ENCODE data around the gene SLC41A1. TPM values are rescaled to one million over a fixed set of nuclear protein-coding genes. Genes with fewer than 3 reads are reported as not detected.

The SLC41A1 gene
- total and polyA plus RNA-seq, 9 of the 15 experiments (the other 6 are each of a cell fraction or from before 2014, with no cell fraction given), result 4.1 to 29.3 (median 11.4) TPM

GRCh38 chr1:205852969-205853368 is 40.0 kb upstream of the SLC41A1 start:
- Histone ChIP-seq H3K4me2 (ENCODE audit: insufficient read depth, low read length) (no peak overlapping the region), H3K9me1 (ENCODE audit: control insufficient read depth, insufficient read depth, low read length) (no peaks in the 10 kb centered on the region), H4K20me1 (replicated peaks; ENCODE audit: control insufficient read depth, insufficient read depth, low read length) (no peaks in the 10 kb centered on the region), H3K4me3 (no peak overlapping the region), H3K9me3 (replicated peaks; ENCODE audit: control insufficient read depth, insufficient read depth, low read depth, low read length) (no peaks in the 10 kb centered on the region; the same call in 1 of the 2 replicates), H3K27me3 (ENCODE audit: control insufficient read depth in 2 of 2, insufficient read depth in 2 of 2, low read length in 2 of 2) (peaks cover 3 to 13% of the 10 kb centered on the region in 2 experiments; a peak in 3 of 5 replicates), H3K4me1 (replicated peaks in 1 of 2; ENCODE audit: control insufficient read depth in 2 of 2, insufficient read depth in 2 of 2, low read length in 2 of 2) (peaks cover 0 to 6% of the 10 kb centered on the region in 2 experiments; a peak in 2 of 5 replicates), H3K36me3 (ENCODE audit: control insufficient read depth, insufficient read depth, low read length) (no peaks in the 10 kb centered on the region), H3K9ac (ENCODE audit: insufficient read depth in 1 of 2, low read depth in 2 of 2, low read length in 2 of 2) (no peak overlapping the region), H3K79me2 (ENCODE audit: control insufficient read depth, insufficient read depth, low read length) (no peaks in the 10 kb centered on the region), H2AFZ (ENCODE audit: low read depth, low read length) (no peak overlapping the region), H3K27ac (ENCODE audit: extremely low read depth, low read depth, low read length) (no peak overlapping the region)
- TF ChIP-seq, protein P1, sequence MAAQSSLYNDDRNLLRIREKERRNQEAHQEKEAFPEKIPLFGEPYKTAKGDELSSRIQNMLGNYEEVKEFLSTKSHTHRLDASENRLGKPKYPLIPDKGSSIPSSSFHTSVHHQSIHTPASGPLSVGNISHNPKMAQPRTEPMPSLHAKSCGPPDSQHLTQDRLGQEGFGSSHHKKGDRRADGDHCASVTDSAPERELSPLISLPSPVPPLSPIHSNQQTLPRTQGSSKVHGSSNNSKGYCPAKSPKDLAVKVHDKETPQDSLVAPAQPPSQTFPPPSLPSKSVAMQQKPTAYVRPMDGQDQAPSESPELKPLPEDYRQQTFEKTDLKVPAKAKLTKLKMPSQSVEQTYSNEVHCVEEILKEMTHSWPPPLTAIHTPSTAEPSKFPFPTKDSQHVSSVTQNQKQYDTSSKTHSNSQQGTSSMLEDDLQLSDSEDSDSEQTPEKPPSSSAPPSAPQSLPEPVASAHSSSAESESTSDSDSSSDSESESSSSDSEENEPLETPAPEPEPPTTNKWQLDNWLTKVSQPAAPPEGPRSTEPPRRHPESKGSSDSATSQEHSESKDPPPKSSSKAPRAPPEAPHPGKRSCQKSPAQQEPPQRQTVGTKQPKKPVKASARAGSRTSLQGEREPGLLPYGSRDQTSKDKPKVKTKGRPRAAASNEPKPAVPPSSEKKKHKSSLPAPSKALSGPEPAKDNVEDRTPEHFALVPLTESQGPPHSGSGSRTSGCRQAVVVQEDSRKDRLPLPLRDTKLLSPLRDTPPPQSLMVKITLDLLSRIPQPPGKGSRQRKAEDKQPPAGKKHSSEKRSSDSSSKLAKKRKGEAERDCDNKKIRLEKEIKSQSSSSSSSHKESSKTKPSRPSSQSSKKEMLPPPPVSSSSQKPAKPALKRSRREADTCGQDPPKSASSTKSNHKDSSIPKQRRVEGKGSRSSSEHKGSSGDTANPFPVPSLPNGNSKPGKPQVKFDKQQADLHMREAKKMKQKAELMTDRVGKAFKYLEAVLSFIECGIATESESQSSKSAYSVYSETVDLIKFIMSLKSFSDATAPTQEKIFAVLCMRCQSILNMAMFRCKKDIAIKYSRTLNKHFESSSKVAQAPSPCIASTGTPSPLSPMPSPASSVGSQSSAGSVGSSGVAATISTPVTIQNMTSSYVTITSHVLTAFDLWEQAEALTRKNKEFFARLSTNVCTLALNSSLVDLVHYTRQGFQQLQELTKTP (IDR thresholded peaks at IDR 0.05; ENCODE audit: low read depth in 1 of 2, partially characterized antibody in 2 of 2), result peak in 1 of 2 experiments; percentile 99
- 0 out of 2 replicates have a peak, but pooled peaks have one; percentile 27 for TF ChIP-seq ZNF507 (tag; conservative IDR thresholded peaks at IDR 0.05)
- TF ChIP-seq, protein P2, sequence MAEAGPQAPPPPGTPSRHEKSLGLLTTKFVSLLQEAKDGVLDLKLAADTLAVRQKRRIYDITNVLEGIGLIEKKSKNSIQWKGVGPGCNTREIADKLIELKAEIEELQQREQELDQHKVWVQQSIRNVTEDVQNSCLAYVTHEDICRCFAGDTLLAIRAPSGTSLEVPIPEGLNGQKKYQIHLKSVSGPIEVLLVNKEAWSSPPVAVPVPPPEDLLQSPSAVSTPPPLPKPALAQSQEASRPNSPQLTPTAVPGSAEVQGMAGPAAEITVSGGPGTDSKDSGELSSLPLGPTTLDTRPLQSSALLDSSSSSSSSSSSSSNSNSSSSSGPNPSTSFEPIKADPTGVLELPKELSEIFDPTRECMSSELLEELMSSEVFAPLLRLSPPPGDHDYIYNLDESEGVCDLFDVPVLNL (CRISPR knock-in tag; IDR thresholded peaks at IDR 0.05; ENCODE audit: low read depth), result no peak
- TF ChIP-seq, protein P3, sequence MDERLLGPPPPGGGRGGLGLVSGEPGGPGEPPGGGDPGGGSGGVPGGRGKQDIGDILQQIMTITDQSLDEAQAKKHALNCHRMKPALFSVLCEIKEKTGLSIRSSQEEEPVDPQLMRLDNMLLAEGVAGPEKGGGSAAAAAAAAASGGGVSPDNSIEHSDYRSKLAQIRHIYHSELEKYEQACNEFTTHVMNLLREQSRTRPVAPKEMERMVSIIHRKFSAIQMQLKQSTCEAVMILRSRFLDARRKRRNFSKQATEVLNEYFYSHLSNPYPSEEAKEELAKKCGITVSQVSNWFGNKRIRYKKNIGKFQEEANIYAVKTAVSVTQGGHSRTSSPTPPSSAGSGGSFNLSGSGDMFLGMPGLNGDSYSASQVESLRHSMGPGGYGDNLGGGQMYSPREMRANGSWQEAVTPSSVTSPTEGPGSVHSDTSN (CRISPR knock-in tag; IDR thresholded peaks at IDR 0.05; ENCODE audit: low read depth), result no peak
- TF ChIP-seq, protein P3 (tag; conservative IDR thresholded peaks at IDR 0.05; ENCODE audit: low read depth), result no peak
- ATAC-seq (no peak), DNase-seq (ENCODE audit: extremely low read depth in 1 of 4, low spot score in 3 of 4) (no peak), FAIRE-seq (no peak)
- intact Hi-C loops (cut with micrococcal nuclease) (no loop called here), in situ Hi-C loops (cut with MboI) (no loop called here)
- BruUV-seq (replicated peaks), result no TSS peak
- POLR2A ChIA-PET, result interaction anchor here (0.6 to 1.0 kb wide), 3 partner anchors 13 to 103 kb away, joined by 3 read pairs; partner anchors contain the start of gene NUCKS1
- CTCF ChIA-PET (ENCODE audit: low intra/inter-chr PET ratio), result no interaction called here

Data from K562 (cell line).